Activated CD8-positive, alpha-beta memory T cell treated with anti-CD3 and anti-CD28 coated beads for 48 hours (primary cell): Measurements from ENCODE around the gene PIGR.

Experiments used
- DNase-seq, 3 experiments: peaks; one replicate each; pipeline ENCODE4 v3.0.0-alpha.2; 2020; ENCODE audit warnings: low read depth in 2 of 3, low spot score in 2 of 3

The PIGR gene

DNA sequence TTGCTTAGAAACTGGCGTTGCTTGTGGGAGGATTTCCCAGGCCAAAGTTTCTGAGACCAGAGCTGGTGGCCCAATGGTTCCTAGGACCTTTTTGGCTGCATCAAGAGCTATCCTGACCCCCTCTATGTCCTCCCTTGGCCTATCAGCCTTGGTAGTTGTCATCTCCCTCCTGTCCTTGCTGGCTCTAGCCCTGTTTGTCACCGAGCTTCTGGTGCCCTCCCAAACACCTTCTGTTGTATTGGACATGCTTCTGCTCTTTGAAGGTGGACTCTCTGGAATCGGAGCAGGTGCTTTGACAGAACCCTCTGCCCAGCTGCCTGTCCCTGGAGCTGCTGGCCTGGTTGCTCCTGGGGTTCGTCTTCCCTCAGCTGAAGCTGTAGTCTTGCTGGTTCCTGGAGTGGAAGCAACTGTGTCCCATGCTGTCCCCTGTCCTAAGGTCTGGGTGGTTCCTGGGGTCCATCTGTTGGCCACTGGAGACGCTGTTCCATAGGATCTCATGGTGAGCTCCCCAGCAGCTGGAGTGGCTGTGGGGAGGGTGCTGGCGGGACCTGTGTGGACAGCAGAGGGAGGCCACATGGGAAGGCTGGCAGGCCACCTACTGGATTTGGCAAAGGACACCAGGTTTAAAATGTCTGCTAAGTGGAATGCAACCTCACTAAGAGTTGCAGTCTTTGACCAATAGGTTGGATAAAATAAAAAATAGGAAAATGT is 14.6 kb upstream of the PIGR start:
- no peak for DNase-seq

DNA sequence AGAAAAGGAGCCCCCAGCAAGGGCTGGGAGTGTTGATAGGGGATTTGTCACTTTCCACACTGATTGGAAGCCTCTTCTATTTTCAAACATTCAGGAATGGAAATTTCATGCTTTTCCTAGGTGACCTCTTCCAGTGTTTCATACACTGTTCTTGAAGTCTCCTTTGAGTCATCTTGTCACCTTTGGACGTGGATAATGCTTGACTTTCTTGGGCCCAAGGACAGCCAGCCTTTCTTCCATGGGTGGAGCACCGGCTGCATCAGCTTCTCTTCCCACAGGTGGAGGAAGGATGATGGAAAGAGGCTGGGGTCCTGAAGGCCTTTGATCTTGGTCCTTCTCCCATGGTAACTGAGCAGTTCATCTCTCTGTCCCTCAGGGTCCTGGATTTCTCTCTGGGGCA is 11.9 kb upstream of the PIGR start:
- DNase-seq, result no peak

DNA sequence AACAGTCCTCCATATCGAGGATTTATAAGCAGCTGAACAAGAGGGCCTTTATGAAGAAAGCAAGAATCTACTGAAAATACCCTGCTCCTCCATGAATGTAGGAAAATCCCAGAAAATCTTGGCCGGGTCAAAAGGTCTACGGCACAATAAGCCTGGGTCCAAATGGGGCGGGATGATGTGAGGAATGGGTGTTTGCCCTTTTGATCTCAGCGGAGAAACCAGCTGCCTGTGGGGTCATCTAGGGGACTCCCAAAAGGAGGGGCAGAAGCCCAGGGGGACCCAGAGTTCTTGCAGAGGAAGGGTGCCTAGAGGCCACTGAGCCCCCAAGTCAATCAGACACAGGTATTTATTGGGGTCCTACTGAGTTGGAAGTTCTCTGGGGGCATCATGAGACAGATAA is 11.4 kb upstream of the PIGR start:
- no peak for DNase-seq

DNA sequence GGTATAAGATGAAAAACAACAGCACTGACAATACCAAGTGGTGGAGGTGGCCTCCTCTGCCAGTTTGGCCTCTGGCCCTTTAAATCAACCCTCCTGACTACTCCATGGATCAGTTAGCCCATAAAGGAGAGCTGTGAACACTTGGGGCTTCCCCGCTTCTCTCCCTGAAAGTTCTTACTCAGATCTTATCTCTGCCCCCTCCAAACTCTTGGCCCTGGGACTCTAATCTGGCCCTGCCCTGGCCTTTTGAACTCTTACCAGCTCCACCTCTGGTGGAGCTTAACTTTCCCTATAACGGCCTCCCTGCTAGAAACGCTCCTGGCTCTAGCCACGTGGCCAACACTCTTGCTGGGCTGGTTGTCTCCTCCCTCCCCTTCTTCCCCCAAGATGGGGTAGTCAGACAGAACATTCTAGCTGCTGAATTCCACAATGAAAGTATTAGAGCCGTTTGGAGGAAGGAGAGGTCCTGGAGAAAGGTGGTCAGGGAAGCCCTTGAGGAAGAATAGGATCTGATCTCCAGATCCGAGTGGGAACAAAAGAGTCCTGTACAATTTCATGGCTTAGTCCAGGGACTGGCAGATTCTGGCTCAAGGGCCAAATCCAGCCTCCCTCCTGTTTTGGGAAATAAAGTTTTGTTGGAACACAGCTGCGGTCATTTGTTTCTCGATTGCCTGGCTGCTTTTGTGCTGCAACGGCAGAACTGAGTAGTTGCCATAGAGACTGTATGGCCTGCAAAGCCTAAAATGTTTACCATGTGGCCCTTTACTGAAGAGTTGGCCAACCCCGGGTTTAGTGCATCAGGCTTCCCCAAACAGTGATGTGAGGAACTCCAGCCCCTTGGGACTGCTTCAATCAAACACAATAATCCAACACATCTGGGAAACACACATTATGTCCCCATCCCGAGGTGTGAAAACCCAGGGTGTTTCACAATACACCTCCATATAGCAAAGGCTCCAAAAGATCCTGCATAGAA is 9.5 kb upstream of the PIGR start:
- DNase-seq, result no peak

DNA sequence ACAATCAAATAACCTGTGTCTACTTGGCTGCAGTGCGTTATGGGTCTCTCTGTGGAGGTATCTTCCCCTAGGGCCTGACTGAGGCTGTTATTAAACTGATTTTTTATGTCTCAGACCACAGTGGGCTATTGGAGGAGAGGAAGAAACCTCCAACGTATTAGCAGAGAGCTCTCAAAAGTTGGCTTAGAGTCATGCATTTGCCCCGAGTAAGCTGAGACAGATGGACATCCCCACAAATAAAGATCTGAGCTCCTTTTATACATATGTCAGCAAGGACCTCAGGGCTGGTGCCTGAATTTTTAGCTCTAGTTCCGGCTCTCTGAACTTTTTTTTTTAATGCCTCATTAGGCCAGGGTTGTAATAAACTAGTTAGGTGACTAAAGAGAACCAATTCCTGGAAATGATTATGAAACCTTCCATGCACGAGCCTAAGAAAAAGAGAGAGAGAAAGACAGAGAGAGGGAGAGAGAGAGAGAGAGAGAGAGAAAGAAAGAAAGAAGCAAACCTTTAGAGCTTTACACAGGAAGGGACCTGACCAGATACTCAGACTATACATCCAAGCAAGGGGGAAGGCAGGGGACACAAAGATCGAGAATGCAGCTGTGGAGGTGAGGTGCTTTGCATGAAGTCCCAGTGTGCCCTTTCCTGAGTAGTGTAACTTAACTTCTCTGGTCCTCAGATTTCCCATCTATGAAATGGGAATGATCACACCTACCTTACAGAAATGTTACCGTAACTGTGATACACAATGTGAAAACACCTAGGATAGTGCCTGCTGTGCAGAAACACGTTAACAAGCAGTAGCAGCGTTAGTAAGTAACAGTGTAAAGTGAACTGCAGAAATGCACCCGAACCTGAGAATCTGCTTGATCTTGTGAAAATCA is 8.4 kb upstream of the PIGR start:
- no peak for DNase-seq

DNA sequence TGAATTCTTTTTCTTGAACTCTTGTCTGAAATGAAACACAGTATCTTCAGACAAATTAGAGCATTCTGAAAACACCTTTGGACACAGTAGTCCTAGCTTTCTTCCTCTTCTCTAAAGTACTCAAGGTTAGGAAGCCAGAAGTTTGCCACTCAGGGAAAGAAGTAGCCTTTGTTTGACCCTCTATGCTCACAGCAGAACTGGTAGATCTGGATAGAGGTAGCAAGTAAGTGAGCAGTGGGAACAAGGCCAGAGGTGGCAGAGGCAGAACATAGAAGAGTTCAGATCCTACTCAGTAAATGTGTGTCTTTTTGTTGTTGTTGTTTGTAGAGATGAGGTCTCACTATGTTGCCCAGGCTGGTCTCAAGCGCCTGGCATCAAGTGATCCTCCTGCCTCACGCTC is 7.4 kb upstream of the PIGR start:
- DNase-seq, result no peak

DNA sequence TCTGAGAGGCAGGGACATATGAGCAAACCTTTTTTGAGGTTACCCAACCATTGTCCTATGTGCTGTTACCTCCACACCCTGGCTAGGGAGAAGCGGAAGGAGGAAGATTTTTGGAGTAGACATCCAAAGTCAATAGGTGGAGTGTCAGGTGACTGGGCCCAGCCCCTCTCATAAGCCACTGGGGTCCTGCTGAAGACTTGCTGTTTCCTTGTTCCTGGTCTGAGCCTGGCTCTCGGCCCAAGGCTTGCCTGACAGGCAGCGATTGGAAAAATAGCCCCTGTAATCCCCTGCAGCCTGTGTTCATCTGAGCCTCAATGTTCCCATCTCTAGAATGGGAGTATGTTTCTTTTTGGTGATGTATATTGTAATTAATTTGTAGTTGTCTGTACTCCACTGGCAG is 6.9 kb upstream of the PIGR start:
- no peak for DNase-seq

DNA sequence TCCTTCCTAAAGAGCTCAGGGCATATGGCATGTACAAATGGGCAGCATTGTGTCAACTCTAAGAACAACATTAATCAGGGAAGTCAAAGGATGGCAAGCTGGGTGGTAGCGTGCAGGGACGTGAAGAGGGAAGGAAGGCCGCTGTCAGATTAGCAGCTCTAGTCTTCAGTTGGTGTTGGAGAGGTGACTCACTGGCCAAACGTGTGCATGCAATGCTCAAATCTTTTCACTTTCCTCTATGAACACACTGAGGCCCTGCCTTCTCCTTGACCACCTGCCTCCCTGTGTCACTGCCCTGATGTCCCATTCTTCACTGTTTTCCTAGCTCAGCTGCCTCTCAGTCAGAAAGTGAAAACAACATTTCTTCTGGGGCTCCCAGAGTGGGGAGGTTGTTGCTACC is 5.9 kb upstream of the PIGR start:
- no peak for DNase-seq

DNA sequence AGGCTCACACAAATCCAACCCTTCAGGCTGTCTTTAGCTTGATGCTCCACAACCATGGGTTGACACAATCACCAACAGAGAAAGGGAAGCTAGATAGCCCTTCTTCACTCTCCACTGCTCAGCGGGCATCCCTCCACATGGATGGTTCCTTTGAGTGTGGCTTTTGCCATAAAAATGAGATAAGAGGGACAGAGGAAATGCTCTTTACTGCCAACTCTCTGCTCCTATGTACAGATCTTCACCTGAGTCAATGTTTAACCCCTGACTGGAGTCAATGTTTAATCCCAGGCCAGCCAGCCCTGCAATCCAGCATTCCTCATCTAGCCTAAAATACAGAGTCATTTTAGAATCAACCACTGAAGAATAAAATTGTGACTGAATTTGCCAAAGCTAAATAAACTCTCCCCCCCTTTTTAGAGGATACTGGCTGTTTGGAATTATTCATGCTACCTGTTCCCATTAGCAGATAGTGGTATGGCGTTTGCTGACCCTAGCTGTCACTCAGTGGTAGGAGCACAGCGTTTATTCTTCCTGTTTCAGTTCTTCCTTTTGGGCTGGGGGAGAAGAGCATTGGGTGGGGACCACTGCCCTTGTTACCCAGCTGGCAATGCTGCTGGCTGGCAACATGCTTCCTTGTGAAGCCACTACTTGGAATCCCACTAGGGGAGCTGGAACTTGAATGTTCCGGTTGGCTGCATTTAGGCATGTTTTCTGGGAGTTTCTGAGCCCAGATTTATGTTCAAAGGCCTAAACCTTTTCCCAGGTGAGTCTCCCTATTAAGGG is 5.2 kb upstream of the PIGR start:
- no peak for DNase-seq

DNA sequence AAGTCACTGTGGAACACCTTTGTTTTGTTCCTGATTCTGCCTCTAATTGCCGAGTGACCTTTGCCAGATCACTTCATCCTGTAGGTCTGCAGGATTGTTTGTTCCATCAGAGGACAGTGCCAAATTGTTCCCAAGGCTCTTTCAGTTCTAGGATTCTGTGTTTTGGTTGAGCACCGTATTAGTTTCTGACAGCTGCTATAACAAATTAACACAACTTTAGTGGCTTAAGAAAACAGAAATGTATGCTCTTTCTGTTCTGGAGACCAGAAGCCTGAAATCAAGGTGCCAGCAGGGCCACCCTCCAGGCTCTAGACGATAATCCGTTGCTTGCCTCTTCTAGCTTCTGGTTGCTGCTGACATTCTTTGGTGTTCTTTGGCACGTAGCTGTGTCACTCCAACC is 3.4 kb upstream of the PIGR start:
- DNase-seq, result no peak

DNA sequence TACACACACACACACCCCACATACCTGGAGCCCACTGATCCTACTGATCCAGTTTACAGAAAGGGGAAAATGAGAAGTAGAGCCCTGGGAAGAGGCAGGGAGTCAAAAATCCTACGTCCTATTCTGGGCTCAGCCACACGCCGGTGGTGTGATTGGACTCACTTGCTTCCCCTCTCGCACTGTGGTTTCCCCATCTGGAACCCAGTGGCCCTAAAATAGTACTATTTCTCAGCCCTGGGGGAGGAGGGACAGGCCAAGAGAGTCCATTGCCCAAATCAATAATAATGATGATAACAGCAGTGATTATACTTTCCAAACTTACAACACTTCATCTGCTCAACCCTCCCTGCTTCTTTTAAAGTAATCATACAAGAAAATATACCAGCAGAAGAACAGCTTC is 2.9 kb upstream of the PIGR start:
- DNase-seq, result no peak

DNA sequence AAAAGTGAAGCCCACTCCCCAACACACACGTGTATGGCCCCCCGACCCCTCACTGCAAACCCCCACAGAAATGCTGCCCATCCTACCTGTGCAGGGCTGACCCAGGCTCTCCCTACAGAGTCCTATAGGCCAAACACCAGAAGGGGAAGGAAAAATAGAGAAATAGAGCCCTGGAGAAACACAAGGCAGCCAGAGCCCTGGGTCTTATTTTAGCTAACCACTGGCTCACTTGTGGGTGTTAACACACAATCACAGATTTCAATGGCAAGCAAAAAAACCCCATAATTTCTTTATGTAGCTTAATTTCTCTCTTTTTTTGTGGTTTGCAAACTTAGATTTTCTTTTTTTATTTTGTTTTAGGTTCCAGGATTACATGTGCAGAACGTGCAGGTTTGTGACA is 989 bp upstream of the PIGR start:
- no peak for DNase-seq

DNA sequence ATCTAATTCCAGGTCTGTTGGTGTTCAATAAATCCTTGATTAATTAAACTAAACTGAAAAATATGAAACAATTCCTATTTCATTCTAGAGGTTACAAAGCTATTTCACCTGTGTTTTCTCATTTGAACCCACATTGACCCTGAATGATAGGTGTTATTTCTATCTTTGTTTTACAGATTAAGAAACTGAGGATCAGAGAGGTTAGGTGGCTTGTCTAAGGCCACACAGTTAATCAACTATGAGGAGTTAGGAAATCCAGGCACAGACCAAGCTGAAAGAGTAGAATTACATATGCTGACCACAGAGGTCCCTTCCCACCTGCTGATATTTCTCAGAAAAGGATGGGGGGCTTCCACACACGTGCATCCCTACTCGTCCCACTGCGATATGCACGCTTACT is 487 bp downstream of the PIGR start:
- DNase-seq, result no peak

DNA sequence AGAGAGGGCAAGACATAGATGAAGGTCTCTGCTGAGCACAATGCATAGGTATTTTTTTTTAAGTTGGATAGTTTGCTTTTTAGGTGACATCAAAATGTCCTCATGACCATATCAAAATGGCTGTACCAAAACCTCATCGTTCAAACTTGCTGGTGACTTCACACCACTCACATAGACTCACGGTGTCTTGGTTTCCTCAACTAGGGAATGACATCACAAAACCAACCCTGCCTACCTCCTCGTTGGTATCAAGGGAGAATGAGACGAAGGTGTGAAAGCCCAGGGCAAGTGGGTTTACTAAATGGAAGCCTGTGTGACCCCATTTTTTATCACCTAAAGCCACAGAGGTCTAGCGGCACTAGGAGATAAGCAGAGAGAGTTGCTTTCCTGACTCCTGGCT is 1.6 kb downstream of the PIGR start:
- no peak for DNase-seq

DNA sequence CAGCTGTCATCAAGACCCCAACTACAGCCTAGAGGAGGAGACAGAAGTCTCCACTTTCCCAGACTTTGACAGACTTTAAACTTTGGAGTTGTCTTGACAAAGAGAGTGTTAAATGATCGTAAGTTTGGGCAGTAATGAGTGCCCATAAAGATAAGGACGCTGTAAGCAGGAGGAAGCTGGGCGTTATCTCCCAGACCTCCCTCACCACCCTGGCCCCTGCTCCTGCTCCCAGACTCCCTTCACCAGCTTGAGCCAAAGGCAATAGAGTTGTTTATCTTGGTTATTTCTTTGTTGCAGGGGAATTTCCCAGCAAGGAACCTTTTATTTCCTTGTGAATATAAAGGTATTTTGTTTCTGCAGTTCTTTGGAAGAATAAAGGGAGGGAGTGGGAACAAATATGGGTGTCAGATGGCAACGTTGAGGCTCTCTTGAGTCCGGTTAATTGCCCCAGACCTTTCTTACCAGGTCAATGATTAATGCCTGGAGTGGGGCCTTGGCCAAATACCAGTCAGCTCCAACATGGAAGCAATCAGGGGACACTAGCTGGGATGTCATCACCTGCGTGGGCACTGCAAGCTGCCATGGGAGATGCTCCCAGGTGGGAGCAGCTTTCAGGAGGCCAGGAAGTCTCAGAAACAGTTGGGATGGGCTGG is 4.4 kb downstream of the PIGR start:
- no peak for DNase-seq

DNA sequence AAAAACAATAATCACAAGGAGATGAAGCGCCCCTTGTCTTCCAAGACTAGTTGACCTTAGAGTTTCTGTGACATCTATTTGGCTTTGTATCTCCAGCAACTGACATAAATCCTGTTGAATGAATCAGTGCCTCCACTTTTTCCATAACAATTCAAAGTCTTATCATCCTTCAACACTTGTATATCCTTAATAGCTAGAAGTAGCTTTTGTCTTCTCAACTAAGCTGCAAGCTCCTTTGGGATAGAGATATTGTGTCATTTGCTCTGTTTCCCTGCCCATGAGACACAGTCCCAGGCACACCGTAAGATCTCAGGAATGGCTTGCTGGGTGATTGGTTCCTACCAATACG is 5.7 kb downstream of the PIGR start:
- no peak for DNase-seq

DNA sequence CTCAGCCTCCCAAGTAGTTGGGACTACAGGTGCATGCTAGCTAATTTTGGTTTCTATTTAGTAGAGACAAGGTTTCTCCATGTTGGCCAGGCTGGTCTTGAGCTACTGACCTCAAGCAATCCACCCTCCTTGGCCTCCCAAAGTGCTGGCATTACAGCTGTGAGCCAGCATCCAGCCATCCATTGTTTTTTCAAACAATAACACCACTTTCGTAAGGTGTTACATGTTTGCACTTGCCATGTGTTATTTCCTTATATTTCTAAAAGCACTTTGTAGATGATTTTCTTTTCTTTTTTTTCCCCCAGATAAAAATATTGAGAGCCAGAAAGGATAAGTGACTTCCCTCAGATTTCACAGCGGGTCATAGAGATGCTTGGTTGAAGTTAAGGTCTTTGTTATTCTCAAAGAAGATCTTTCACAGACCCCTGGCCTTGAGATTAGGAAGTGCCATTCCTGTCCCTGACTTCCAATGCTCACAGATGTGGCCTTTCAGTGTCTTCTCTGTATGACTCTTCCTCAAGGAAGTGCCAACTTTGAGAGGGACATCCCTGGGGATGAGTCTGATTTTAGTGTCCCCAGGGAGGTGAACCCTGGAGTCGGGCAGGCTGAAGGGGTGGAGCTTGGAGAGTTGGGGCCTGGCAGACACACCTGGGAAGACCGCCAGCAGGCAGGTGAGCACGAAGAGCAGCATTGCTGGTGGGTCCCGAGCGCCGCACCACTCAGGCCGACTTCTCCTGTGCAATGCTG is 6.3 kb downstream of the PIGR start:
- DNase-seq, result no peak

DNA sequence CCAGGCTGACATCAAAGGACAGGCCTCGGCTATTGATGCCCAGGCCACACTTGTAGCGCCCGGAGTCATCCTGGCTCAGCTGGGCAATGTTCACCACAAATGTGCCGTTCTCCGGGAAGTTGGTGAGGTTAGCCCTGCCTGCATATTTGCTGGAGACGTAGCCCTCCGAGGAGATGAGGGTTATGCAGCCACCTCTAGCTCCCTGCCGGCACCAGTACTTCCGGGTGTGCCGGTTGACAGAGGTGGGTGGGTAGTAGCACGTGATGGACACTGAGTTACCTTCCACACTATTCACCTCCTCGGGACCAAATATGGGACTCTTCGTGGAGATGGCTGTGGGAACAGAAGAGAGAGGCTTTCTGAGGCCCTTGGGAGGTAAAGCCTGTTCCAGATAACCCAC is 7.1 kb downstream of the PIGR start:
- no peak for DNase-seq

DNA sequence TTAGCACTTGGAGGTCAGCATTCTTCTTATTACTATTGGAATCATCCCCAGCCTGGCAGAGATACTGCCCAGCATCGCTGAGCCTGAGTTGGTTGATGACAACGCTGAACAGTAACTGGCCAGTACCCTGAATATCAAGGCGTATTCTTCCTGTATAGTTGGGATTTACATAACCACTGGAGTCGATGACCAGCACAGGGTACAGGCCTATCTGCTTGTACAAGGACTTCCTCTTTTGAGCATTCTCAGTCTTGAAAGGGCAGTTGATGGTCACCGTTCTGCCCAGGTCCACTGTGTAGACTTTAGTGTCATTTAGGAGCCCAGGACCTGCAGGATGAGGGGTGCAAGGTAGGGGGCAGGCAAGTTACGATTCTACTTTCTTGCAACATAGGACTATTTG is 8.8 kb downstream of the PIGR start:
- DNase-seq, result no peak
